HG03045 (cell line): ENCODE measurements around the gene REG4.
"Not testable (repeated sequence)": the region's sequence is repeated elsewhere in the genome, so short reads cannot be mapped to it uniquely, and the experiment has no call there.

Experiments
- ATAC-seq: cut with Tn5 transposase; IDR thresholded peaks from one replicate; pipeline ENCODE4 v1.9.1; 2021; ENCODE audit warnings: mild to moderate bottlenecking, moderate library complexity; ENCODE audit not compliant: unreplicated experiment

Gene REG4

GRCh38 chr1:119811387-119811786 is at the start of gene REG4:
Gene REG4 (minus strand): TSS chr1:119811460. CDS start chr1:119808769, 2,691 bp downstream.
- no peak for ATAC-seq

DNA sequence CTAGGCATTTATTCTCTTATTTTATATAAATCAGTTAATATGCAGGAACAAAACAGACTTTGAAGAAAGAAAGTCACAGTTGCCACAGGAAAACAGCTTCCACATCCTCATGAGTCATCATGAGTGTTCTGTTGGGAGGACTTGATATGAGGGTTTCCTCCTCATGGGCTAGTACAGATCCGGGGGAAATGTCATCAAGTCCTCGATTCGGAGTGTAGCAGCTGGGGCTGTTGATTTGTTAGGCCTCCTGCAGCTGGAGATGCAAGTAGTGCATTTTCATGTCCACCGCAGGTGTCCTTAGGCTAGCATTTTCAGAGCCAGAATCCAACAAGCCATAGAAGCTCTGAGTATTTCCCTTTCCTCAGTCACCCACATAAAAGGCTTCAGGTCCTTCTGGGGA is 48.4 kb upstream of the REG4 start:
- no peak for ATAC-seq

GRCh38 chr1:119858556-119859214 is 47.4 kb upstream of the REG4 start:
- ATAC-seq, result not testable (repeated sequence)

GRCh38 chr1:119858126-119858525 is 46.9 kb upstream of the REG4 start:
- no peak for ATAC-seq

DNA sequence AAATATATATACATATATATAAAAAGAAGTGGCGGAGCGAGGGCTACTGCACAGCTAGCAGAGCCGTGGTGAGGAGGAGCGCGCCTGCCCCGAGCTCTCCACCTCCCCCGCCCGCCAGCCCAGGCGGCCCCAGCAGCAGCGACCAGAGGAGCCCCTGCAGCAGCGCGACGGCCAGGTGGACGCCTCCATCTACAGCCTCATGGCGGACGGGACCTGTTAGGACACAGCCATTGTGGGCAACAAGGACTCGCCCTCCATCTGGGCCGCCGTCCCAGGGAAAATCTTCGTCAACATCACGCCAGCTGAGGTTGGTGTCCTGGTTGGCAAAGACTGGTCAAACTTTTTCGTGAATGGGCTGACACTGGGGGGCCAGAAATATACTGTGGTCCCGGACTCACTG is 41.9 kb upstream of the REG4 start:
- no peak for ATAC-seq

GRCh38 chr1:119844206-119844605 is 32.9 kb upstream of the REG4 start:
- ATAC-seq, result not testable (repeated sequence)

GRCh38 chr1:119841306-119841705 is 30.0 kb upstream of the REG4 start:
- no peak for ATAC-seq

GRCh38 chr1:119840745-119841144 is 29.5 kb upstream of the REG4 start:
- ATAC-seq, result no peak

- no peak for ATAC-seq
Observed at GRCh38 chr1:119838236-119838635, 27.0 kb upstream of the REG4 start.

DNA sequence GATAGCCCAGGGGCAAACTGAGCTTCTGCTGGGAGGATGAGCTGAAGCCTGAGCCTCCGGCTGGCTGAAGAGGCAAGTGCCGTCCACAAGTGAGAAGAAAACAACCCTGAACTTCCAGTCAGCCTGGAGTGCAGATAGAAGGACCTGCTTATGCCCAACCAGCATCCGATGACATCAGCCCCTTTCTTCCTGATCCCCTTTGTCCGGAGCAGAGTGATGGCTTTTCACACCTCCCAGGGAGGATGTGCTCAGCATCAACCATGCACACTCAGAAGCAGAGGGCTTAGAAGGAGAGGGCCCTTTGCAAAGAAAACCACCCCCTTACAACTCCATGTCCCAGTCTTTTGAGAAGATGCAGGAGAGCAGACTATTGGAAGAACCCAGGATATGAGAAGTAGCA is 23.7 kb upstream of the REG4 start:
- ATAC-seq, result no peak

DNA sequence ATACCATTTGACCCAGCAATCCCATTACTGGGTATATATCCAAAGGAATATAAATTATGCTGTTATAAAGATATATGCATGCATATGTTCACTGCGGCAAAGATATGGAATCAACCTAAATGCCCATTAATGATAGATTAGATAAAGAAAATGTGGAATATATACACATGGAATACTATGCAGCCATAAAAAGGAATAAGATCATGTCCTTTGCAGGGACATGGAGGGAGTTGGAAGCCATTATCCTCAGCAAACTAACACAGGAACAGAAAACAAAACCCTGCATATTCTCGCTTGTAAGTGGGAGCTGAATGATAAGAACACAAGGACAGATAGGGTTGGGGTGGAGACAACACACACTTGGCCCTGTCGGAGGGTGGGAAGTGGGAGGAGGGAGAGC is 19.8 kb upstream of the REG4 start:
- ATAC-seq, result no peak

DNA sequence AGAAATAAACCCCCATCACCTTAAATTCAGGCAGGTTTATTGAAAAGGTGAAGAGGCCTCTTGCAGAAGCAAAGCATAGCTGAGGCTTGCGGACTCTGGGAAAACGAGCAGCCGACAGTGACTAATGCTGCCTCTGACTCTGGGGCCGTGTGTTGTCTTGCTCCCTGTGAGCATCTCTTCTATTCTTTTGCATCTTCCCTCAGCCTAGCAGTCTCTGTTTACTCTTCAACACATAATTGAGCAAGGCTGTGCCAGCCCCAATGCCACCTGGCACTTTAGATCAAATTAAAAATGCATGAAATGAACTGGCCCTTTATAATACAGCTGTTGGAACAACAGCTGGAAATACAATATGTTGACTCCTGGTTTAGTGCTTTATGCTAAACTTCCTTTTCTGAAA is 18.4 kb upstream of the REG4 start:
- ATAC-seq, result no peak

DNA sequence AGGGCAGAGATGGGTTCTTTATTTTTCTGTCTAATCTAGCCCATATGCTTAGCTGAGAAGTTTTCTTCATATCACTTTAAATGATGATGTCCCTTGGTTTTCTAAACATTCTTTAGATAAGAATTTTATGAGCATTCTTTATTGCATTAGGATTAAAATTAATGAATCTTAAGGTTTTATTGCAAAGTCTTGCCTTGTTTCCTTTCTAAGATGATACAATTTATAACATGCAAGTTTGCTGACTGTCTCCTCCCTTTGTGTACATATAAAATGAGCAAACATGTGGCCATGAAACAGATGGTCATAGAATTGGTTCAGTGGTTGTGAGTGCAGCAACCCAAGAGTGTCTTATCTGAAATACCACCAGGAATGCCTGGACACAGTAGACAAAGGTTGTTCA is 17.7 kb upstream of the REG4 start:
- ATAC-seq, result not testable (repeated sequence)

GRCh38 chr1:119828266-119828665 is 17.0 kb upstream of the REG4 start:
- ATAC-seq, result no peak

DNA sequence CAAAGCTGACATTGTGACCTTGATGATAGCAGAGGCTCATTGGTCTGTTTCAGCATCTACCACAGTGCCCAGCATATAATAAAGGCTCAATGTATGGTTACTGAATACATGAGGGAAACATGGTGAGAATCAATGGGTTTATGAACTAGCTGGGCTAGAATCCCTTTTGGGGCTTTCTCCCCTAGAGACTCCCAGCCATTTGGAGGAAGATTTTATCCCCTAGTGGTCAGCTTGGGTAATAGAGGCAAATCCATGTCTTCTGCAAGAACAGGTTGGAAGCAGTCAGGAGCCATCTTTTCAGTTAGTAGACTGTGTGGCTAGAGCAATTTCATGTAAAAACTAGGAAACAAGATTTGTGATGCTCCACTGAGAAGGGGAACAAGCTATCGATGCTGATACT is 15.8 kb upstream of the REG4 start:
- no peak for ATAC-seq

DNA sequence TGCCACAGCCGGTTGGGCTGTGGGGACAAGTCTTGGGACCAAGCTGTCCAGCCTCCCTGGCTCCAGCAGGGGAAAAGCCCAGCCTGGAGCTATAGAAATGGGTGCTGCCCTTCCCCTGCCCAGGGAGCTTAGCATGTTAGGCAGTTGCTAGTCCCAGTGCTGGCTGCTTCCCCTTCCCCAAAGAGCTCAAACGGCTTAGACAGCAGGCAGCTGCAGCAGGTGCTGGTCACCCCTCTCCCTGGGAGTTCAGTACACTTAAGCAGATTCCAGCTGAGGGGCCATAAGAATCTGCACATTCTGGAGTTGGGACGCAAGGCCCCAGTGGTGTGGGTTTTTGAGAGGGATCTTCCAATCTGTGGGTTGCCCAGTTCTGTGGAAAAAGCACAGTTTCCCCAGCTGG is 11.1 kb upstream of the REG4 start:
- no peak for ATAC-seq

- ATAC-seq, result no peak
Observed at GRCh38 chr1:119818181-119818580, 6.9 kb upstream of the REG4 start.

DNA sequence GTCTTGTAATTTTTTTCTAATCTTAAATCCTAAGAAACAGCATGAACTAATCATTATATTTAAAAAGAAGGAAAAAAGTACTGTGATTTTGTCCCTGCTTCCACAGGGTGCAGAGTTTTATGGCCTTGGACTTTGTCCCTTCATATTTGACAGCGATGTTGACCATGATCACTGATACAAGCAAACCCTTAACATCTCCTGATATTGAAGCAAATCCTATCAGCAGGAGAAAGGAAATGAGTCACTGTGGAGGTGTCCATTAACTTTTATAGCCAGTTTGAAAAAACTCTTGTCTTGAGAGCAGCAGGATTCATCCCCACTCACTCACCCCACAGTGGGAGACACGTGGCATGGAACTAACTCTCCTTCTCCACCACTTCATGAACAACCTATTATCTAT is 5.1 kb upstream of the REG4 start:
- ATAC-seq, result no peak

DNA sequence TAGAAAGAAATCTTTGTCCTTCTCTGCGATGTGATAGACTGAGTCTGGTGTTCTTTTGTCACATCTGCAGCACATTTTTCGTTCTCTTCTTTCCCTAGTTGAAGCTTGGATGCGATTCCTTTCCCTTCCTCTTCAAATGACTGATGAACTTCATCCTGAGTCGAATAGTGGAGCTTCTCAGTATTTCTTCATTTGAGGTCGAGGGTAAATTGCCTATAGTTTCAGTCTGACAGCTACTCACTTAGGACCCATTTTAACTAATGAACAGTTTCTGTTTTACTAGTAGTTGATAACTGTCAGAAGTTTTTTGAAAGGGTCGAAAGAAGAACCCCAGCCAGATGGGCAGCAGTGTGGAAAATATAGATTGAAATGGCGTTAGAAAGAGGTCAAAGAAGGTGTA is 4.7 kb upstream of the REG4 start:
- no peak for ATAC-seq

DNA sequence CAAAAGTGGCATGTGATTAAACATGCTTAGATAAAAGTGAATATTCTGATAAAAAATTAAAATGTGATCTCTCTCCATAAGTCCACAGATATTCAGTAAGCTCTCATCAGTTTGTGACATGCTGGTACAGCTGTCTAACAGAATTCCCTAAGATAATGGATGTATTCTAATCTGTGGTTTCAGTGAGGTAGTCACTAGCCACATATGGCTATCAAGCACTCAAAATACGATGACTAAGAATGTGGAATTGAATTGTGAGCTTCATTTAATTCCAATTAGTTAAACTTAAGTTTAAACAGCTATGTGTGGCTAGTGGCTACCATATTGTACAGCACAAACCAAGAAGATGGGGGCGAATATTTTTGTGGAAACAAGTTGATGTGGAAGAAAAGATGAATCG is 4.1 kb upstream of the REG4 start:
- no peak for ATAC-seq

- no peak for ATAC-seq
Observed at GRCh38 chr1:119814288-119814687, 3.0 kb upstream of the REG4 start.

GRCh38 chr1:119811985-119812557 is 811 bp upstream of the REG4 start:
- ATAC-seq, result no peak

DNA sequence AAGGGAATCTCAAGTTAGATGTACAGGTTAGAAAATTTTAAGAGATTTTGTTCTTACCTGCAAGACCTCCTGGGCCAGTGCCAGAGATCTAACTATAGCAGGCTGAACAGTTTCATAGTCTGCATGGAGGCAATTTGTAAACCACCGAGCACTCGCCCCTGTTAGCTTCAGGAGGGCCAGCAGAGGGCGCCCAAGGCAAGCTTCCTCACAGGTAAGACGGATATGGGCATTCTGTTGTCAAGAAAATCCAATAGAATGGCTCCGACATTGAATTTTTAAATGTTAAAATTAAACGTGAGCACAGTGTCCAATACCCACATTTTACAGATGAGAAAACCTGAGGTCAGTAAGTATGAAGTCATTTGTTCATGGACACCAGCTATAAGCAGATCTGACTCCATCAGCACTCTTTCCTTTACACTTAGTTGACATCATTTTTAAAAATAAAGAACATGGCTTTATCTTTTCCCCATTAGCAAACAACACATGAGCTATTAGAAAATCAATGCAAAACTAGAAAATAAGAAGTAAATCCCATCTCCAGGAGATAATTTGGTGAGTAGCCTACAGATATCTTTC is 2.2 kb downstream of the REG4 start:
- no peak for ATAC-seq
